GM18951 (cell line): ENCODE measurements around the gene SF3B3.

ENCODE experiments used
- POLR2A ChIP-seq: IDR thresholded peaks from 4 replicates; pipeline ENCODE4 v1.6.1; 2011; ENCODE audit warnings: mild to moderate bottlenecking; ENCODE audit not compliant: insufficient read length, insufficient read depth; ENCODE audit errors: extremely low read depth
- in situ Hi-C: fragments of 300-500 bp; cut with MboI; formaldehyde crosslinking; loops from one replicate; pipeline ENCODE4 v1.12.0; 2022; ENCODE audit warnings: low sequenced_read_pairs, mixed read lengths, inconsistent platforms; ENCODE audit not compliant: unreplicated experiment

The SF3B3 gene

GRCh38 chr16:70592106-70592571, 68.5 kb downstream of the SF3B3 start:
- no peak for TF ChIP-seq POLR2A
- in situ Hi-C loops: no loop called here

DNA sequence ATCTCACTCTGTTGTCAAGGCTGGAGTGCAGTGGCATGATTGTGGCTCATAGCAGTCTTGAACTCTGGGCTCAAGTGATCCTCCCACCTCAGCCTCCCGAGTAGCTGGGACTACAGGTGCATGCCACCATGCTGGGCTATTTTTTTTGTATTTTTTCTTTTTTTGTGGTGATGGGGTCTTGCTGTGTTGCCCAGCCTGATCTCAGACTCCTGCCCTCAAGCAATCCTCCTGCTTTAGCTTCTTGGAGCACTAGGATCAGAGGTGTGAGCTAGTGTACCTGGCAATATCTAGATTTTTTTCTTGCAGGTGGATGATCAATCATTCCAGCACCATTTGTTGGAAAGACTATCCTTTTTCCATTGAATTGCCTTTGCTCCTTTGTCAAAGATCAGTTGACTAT, 69.9 kb downstream of the SF3B3 start:
- no peak for TF ChIP-seq POLR2A
- in situ Hi-C loops: no loop called here

DNA sequence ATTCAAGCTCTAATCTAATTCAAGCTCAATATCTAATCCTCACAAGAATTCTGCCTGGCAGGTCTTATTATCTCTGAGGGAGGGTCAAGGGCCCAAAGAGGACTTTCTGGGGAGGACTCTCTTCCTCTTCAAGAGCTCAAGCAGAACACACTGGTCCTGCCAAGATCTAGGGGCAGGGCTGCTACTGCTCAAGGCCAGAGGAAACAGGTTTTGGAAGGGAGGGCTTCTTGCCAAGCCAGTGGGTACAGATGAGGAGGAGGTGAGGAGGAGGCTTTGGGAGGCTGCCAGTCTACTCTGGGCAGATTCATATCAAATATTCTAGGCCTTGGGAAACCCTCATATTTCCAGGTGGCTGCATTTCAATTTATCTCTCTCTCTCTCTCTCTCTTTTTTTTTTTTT, 71.0 kb downstream of the SF3B3 start:
- in situ Hi-C loops: no loop called here
- TF ChIP-seq POLR2A: no peak

DNA sequence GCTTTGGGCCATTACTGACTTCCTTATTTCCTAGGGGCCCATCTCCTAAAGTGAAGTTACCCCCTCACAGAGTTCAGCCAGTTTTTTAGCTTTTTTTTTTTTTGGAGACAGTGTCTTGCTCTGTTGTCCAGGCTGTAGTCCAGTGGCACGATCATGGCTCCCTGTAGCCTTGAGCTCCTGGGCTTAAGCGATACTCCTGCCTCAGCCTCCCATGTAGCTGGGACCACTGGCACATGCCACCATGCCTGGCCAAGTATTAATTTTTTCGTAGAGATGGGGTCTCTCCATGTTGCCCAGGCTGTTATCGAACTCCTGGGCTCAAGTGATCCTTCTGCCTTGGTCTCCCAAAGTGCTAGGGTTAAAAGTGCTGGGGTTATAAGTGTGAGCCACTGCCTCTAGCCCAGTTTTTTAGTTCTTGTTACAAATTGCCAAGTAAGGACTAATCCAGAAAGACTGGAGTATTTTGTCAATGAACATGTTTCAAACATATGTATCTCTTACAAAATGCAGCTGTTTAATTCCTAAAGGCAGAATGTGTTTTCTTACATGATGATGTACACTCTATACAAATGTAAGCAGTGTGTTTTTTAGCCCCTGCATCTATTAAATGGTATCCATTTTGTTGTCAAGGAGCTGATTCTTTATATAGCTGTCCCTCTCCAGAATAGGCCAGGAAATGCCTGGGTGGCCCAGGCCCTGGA, 73.7 kb downstream of the SF3B3 start:
- in situ Hi-C loops: no loop called here
- TF ChIP-seq POLR2A: no peak

- in situ Hi-C loops: no loop called here
- no peak for TF ChIP-seq POLR2A
Measured at GRCh38 chr16:70598937-70599503, 75.4 kb downstream of the SF3B3 start.

- in situ Hi-C loops: no loop called here
- no peak for TF ChIP-seq POLR2A
Measured at GRCh38 chr16:70600730-70601129, 77.1 kb downstream of the SF3B3 start.

DNA sequence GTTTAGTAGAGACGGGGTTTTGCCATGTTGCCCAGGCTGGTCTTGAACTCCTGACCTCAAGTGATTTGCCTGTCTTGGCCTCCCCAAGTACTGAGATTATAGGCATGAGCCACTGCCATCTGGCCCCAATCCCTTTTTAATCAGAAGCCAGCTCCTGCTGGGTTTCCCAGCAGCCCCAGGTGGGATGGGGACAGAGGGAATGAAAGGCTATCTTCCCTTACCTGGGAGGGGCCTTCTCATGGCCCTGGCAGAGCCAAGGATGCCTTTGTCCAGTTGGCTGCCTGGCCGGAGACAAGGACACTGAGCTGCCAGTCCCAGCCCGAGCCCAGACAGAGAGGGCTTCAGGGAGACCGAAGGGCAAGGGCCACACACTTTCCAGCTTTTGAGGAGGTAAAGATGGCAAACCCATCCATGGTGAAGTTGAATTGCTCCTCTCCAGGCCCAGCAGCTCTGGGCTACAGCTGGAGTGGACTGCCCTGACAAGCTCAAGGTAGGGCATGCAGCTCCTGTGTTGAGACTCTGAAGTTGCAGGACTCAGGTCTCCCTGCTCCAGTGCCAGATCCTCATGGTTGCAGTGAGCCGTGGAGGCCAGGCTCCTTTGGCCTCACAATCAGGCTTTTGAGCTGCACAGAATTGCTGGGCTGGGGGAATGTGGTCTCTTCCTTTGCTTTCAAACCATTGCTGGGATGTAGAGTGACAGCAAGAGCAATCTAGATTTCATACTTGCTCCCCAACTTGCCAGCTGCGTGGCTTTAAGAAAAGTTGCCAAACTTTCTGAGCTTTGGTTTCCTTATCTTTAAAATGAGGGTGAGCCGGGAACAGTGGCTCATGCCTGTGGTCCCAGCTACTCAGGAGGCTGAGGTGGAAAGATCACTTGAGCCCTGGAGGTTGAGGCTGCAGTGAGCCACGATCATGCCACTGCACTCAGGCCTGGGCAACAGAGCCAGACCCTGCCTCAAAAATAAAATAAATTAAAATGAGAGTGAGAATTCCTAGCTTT, 78.3 kb downstream of the SF3B3 start:
- no peak for TF ChIP-seq POLR2A
- in situ Hi-C loops: no loop called here

GRCh38 chr16:70602831-70603230, 79.2 kb downstream of the SF3B3 start:
- in situ Hi-C loops: no loop called here
- TF ChIP-seq POLR2A: no peak

- no peak for TF ChIP-seq POLR2A
- in situ Hi-C loops: no loop called here
Measured at GRCh38 chr16:70604407-70605282, 81.0 kb downstream of the SF3B3 start.

DNA sequence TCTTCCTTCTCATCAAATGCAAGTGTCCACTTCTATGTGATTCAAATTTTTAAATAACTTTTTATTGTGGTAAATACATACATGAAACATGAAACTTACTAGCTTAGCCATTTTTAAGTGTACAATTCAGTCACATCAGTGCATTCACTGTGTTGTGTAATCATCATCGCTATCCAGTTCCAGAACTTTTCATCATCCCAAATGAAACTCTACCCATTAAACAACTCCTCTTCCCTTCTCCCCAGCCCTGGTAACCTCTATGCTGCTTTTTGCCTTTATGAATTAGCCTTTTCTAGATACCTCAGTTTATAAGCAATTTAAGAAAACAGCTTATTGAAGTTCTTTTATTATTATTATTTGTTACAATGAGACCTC, 81.7 kb downstream of the SF3B3 start:
- in situ Hi-C loops: no loop called here
- no peak for TF ChIP-seq POLR2A

DNA sequence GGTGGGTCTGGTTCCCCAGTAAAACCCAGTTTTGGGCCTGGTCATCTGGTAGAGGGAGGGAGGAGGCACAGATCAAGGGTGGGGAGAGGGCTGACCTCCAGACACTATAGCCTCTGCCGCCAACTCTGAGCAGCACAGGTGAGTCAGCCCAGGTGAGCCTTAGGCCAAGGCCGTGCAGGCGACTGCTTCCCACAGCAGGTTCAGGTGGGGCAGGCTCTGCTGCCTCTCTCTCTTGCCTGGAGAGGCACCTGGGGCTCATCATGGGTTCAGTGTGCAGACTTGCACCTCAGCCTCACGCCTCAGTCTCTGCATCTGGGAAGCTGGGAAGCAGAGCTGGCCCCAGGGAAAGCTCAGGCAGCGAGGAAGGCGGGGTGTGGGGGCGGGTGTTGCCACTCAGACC, 84.9 kb downstream of the SF3B3 start:
- in situ Hi-C loops: no loop called here
- TF ChIP-seq POLR2A: no peak
